GM12873 (cell line): ENCODE results near the gene ZNF202.

Source experiments
- CTCF ChIP-seq: IDR thresholded peaks from 2 replicates; pipeline ENCODE4 v1.5.1; 2012; ENCODE audit warnings: low read depth, mild to moderate bottlenecking, moderate library complexity, low read length, control low read depth; ENCODE audit not compliant: insufficient read depth; ENCODE audit errors: missing control alignments

Gene ZNF202

GRCh38 chr11:123738374-123738773 is 3.1 kb downstream of the ZNF202 start:
- TF ChIP-seq CTCF = no peak

- TF ChIP-seq CTCF = no peak
These were observed 4.7 kb downstream of the ZNF202 start for GRCh38 chr11:123736769-123737168.

- TF ChIP-seq CTCF = no peak
These were observed 11.9 kb downstream of the ZNF202 start for GRCh38 chr11:123729602-123730001.

- TF ChIP-seq CTCF = no peak
These were observed 15.3 kb downstream of the ZNF202 start for GRCh38 chr11:123725995-123726655.

GRCh38 chr11:123719452-123719851 is 22.0 kb downstream of the ZNF202 start:
- TF ChIP-seq CTCF = no peak

GRCh38 chr11:123718469-123718868 is 23.0 kb downstream of the ZNF202 start:
- no peak for TF ChIP-seq CTCF

GRCh38 chr11:123718063-123718462 is 23.4 kb downstream of the ZNF202 start:
- no peak for TF ChIP-seq CTCF
